Measurements from ENCODE around the gene DCST1. TPM values are rescaled to one million over a fixed set of nuclear protein-coding genes. Genes with fewer than 3 reads are reported as not detected.

Gene DCST1
- total and polyA plus RNA-seq, 2 of the 13 experiments (the other 11 are each of a cell fraction or from before 2014, with no cell fraction given), result 0.04 TPM; not detected in 1

DNA sequence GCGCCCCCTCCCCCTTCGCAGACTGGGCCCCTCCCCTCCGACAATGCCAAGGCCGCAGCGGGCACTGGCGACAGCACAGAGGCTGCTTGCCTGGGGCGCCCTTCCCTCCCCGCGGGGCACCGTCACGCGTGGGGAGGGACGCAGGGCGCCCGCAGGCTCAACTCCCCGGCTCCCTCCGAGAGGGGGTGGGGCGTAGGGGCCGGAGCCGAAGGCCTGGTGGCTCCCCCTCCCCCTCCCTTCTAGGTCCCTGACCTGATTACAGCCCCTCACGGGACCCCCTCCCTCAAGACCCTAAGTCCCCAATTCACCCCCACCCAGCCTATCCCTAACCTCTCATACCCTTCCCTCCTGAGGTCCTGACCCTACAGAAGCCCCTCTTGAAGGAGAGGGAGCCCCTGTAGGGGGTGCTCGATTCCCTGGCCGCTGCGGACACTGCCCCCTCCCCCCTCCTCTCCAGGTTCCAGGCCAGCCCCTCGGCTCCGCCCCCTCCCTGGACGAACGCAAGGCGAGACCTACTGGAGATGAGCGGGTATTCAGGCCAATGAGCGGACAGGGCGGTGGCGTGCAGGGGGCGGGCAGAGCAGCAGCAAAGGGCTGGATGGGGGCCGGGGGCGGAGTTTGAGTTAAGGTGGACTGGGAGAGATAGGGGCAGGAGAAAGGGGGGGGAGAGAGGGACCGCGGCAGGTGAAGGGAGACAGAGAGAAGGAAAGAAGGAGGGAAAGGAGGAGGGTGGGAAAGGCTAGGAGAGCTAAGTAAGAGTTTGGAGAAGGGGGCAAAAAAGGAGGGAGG is 31.8 kb upstream of the DCST1 start (continued):
- TF ChIP-seq, protein P1, sequence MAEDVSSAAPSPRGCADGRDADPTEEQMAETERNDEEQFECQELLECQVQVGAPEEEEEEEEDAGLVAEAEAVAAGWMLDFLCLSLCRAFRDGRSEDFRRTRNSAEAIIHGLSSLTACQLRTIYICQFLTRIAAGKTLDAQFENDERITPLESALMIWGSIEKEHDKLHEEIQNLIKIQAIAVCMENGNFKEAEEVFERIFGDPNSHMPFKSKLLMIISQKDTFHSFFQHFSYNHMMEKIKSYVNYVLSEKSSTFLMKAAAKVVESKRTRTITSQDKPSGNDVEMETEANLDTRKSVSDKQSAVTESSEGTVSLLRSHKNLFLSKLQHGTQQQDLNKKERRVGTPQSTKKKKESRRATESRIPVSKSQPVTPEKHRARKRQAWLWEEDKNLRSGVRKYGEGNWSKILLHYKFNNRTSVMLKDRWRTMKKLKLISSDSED (CRISPR knock-in tag; IDR thresholded peaks at IDR 0.05), result no peak
- TF ChIP-seq ZFP37 (CRISPR knock-in tag; IDR thresholded peaks at IDR 0.05; ENCODE audit: borderline replicate concordance) (no peak), JUN (CRISPR knock-in tag; IDR thresholded peaks at IDR 0.05) (no peak), IKZF4 (CRISPR knock-in tag; IDR thresholded peaks at IDR 0.05; ENCODE audit: borderline replicate concordance, low read depth, not compliant biosample characterization) (no peak), ZNF350 (CRISPR knock-in tag; IDR thresholded peaks at IDR 0.05; ENCODE audit: borderline replicate concordance, low read depth) (no peak), ZNF468 (CRISPR knock-in tag; IDR thresholded peaks at IDR 0.05) (no peak), BRCA1 (CRISPR knock-in tag; IDR thresholded peaks at IDR 0.05) (no peak), HNRNPLL (IDR thresholded peaks at IDR 0.05; ENCODE audit: low read depth, low read length, poor library complexity, severe bottlenecking) (peak; percentile 58), CREB1 (IDR thresholded peaks at IDR 0.05) (peak; percentile 73; the same call in 1 of the 2 replicates), CREB1 (CRISPR knock-in tag; IDR thresholded peaks at IDR 0.05) (peak; percentile 74), EZH2 (conservative IDR thresholded peaks at IDR 0.05; ENCODE audit: low read depth, low read length) (no peak), DNMT3B (CRISPR knock-in tag; conservative IDR thresholded peaks at IDR 0.05) (no peak), FOXO1 (CRISPR knock-in tag; IDR thresholded peaks at IDR 0.05) (no peak)
- TF ChIP-seq, protein P2, sequence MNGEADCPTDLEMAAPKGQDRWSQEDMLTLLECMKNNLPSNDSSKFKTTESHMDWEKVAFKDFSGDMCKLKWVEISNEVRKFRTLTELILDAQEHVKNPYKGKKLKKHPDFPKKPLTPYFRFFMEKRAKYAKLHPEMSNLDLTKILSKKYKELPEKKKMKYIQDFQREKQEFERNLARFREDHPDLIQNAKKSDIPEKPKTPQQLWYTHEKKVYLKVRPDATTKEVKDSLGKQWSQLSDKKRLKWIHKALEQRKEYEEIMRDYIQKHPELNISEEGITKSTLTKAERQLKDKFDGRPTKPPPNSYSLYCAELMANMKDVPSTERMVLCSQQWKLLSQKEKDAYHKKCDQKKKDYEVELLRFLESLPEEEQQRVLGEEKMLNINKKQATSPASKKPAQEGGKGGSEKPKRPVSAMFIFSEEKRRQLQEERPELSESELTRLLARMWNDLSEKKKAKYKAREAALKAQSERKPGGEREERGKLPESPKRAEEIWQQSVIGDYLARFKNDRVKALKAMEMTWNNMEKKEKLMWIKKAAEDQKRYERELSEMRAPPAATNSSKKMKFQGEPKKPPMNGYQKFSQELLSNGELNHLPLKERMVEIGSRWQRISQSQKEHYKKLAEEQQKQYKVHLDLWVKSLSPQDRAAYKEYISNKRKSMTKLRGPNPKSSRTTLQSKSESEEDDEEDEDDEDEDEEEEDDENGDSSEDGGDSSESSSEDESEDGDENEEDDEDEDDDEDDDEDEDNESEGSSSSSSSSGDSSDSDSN (CRISPR knock-in tag; IDR thresholded peaks at IDR 0.05), result no peak
- TF ChIP-seq, protein P3, sequence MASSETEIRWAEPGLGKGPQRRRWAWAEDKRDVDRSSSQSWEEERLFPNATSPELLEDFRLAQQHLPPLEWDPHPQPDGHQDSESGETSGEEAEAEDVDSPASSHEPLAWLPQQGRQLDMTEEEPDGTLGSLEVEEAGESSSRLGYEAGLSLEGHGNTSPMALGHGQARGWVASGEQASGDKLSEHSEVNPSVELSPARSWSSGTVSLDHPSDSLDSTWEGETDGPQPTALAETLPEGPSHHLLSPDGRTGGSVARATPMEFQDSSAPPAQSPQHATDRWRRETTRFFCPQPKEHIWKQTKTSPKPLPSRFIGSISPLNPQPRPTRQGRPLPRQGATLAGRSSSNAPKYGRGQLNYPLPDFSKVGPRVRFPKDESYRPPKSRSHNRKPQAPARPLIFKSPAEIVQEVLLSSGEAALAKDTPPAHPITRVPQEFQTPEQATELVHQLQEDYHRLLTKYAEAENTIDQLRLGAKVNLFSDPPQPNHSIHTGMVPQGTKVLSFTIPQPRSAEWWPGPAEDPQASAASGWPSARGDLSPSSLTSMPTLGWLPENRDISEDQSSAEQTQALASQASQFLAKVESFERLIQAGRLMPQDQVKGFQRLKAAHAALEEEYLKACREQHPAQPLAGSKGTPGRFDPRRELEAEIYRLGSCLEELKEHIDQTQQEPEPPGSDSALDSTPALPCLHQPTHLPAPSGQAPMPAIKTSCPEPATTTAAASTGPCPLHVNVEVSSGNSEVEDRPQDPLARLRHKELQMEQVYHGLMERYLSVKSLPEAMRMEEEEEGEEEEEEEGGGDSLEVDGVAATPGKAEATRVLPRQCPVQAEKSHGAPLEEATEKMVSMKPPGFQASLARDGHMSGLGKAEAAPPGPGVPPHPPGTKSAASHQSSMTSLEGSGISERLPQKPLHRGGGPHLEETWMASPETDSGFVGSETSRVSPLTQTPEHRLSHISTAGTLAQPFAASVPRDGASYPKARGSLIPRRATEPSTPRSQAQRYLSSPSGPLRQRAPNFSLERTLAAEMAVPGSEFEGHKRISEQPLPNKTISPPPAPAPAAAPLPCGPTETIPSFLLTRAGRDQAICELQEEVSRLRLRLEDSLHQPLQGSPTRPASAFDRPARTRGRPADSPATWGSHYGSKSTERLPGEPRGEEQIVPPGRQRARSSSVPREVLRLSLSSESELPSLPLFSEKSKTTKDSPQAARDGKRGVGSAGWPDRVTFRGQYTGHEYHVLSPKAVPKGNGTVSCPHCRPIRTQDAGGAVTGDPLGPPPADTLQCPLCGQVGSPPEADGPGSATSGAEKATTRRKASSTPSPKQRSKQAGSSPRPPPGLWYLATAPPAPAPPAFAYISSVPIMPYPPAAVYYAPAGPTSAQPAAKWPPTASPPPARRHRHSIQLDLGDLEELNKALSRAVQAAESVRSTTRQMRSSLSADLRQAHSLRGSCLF (CRISPR knock-in tag; IDR thresholded peaks at IDR 0.05; ENCODE audit: borderline replicate concordance), result no peak
- TF ChIP-seq, protein P4, sequence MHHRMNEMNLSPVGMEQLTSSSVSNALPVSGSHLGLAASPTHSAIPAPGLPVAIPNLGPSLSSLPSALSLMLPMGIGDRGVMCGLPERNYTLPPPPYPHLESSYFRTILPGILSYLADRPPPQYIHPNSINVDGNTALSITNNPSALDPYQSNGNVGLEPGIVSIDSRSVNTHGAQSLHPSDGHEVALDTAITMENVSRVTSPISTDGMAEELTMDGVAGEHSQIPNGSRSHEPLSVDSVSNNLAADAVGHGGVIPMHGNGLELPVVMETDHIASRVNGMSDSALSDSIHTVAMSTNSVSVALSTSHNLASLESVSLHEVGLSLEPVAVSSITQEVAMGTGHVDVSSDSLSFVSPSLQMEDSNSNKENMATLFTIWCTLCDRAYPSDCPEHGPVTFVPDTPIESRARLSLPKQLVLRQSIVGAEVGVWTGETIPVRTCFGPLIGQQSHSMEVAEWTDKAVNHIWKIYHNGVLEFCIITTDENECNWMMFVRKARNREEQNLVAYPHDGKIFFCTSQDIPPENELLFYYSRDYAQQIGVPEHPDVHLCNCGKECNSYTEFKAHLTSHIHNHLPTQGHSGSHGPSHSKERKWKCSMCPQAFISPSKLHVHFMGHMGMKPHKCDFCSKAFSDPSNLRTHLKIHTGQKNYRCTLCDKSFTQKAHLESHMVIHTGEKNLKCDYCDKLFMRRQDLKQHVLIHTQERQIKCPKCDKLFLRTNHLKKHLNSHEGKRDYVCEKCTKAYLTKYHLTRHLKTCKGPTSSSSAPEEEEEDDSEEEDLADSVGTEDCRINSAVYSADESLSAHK (CRISPR knock-in tag; IDR thresholded peaks at IDR 0.05; ENCODE audit: borderline replicate concordance), result no peak
